CD14-positive monocyte (primary cell): ENCODE results near the gene RAI1. TPM values are rescaled to one million over a fixed set of nuclear protein-coding genes. Genes with fewer than 3 reads are reported as not detected.
A peak's percentile ranks its signal among the peaks of the same experiment; 100 is the strongest.

Experiments
- DNase-seq, 3 donors: peaks; one replicate each; pipeline ENCODE4 v3.0.0-alpha.2; 2011 to 2022
- H2AFZ ChIP-seq: 2 replicates; pipeline ENCODE4 v1.6.0; 2012; ENCODE audit warnings: mild to moderate bottlenecking, low read depth, low read length, inconsistent platforms; ENCODE audit not compliant: insufficient read depth, poor library complexity, severe bottlenecking
- H3K27ac ChIP-seq, 2 donors: 1 replicate in 1 of 2; 2 replicates in 1 of 2; pipeline ENCODE4 v1.5.1; 2012 to 2013; ENCODE audit warnings: low read length in 2 of 2, control low read depth in 1 of 2, inconsistent platforms in 1 of 2, low read depth in 1 of 2, mild to moderate bottlenecking in 1 of 2
- H3K27me3 ChIP-seq, 2 donors: one replicate each; pipeline versions ENCODE4 v1.6.0 to v1.6.1; 2011 to 2013; ENCODE audit warnings: low read length in 2 of 2; ENCODE audit not compliant: control insufficient read depth in 2 of 2, insufficient read depth in 2 of 2
- H3K36me3 ChIP-seq, 2 donors: replicated peaks in 1 of 2; 1 replicate in 1 of 2; 2 replicates in 1 of 2; pipeline versions ENCODE4 v1.5.1 to v1.6.1; 2012 to 2013; ENCODE audit warnings: low read length in 2 of 2, control low read depth in 1 of 2, inconsistent platforms in 1 of 2, mild to moderate bottlenecking in 1 of 2; ENCODE audit not compliant: insufficient read depth in 2 of 2, control insufficient read depth in 1 of 2
- H3K4me1 ChIP-seq, 2 donors: 1 replicate in 1 of 2; 2 replicates in 1 of 2; pipeline versions ENCODE4 v1.5.1 to v1.6.1; 2012 to 2013; ENCODE audit warnings: low read length in 2 of 2, control low read depth in 1 of 2, inconsistent platforms in 1 of 2, mild to moderate bottlenecking in 1 of 2, moderate library complexity in 1 of 2; ENCODE audit not compliant: insufficient read depth in 2 of 2, control insufficient read depth in 1 of 2
- H3K4me2 ChIP-seq: replicated peaks from 2 replicates; pipeline ENCODE3; 2012; ENCODE audit warnings: low read length, moderate library complexity, mild to moderate bottlenecking; ENCODE audit not compliant: poor library complexity, severe bottlenecking; ENCODE audit errors: extremely low read depth
- H3K4me3 ChIP-seq, 3 experiments: fragments of 200-600 bp in 1 of 3; sonication (generic) in 1 of 3; replicated peaks in 1 of 3; 1 replicate in 2 of 3; 2 replicates in 1 of 3; pipeline ENCODE4 v1.5.1; 2011 to 2013; ENCODE audit warnings: low read length in 3 of 3, mild to moderate bottlenecking in 3 of 3, control low read depth in 2 of 3, low read depth in 2 of 3, inconsistent platforms in 1 of 3, moderate library complexity in 1 of 3
- H3K79me2 ChIP-seq: 2 replicates; pipeline ENCODE4 v1.6.0; 2012; ENCODE audit warnings: mild to moderate bottlenecking, control low read depth, inconsistent platforms, low read length, moderate library complexity; ENCODE audit not compliant: insufficient read depth
- H3K9ac ChIP-seq: 2 replicates; pipeline ENCODE4 v1.6.0; 2017; ENCODE audit warnings: low read length, mild to moderate bottlenecking; ENCODE audit not compliant: insufficient read depth, poor library complexity, severe bottlenecking
- H3K9me3 ChIP-seq, 2 donors: replicated peaks in 1 of 2; 1 replicate in 1 of 2; 2 replicates in 1 of 2; pipeline versions ENCODE4 v1.5.1 to v1.6.1; 2012 to 2013; ENCODE audit warnings: low read length in 2 of 2, control low read depth in 1 of 2; ENCODE audit not compliant: control insufficient read depth in 1 of 2, insufficient read depth in 1 of 2
- H4K20me1 ChIP-seq: 2 replicates; pipeline ENCODE4 v1.6.0; 2012; ENCODE audit warnings: mild to moderate bottlenecking, low read length, control low read depth, moderate library complexity; ENCODE audit not compliant: insufficient read depth
- H3K27ac Mint-ChIP-seq, 7 donors: one replicate each; pipeline ENCODE4 v1.8.0; 2020; ENCODE audit warnings: mild to moderate bottlenecking in 7 of 7, mixed read lengths in 7 of 7, moderate library complexity in 6 of 7, inconsistent platforms in 2 of 7
- H3K27me3 Mint-ChIP-seq, 3 donors: one replicate each; pipeline ENCODE4 v1.8.0; 2021 to 2022; ENCODE audit warnings: low read depth in 3 of 3, mild to moderate bottlenecking in 3 of 3, mixed read lengths in 3 of 3, moderate library complexity in 3 of 3, inconsistent platforms in 1 of 3
- H3K36me3 Mint-ChIP-seq, 2 donors: one replicate each; pipeline ENCODE4 v1.8.0; 2020; ENCODE audit warnings: mixed read lengths in 2 of 2, inconsistent platforms in 1 of 2, mild to moderate bottlenecking in 1 of 2
- H3K4me1 Mint-ChIP-seq: one replicate; pipeline ENCODE4 v1.8.0; 2020; ENCODE audit warnings: mild to moderate bottlenecking, mixed read lengths
- H3K4me3 Mint-ChIP-seq, 2 donors: one replicate each; pipeline ENCODE4 v1.8.0; 2020; ENCODE audit warnings: mild to moderate bottlenecking in 2 of 2, mixed read lengths in 2 of 2, moderate library complexity in 1 of 2
- H3K9me3 Mint-ChIP-seq, 7 donors: one replicate each; pipeline ENCODE4 v1.8.0; 2020 to 2022; ENCODE audit warnings: mixed read lengths in 7 of 7, mild to moderate bottlenecking in 6 of 7, moderate library complexity in 6 of 7, inconsistent platforms in 2 of 7
- CTCF ChIP-seq: fragments of 200-600 bp; IDR thresholded peaks from one replicate; pipeline ENCODE4 v1.8.0; 2022; ENCODE audit warnings: antibody characterized with exemption, mild to moderate bottlenecking
- WGBS: methylation state at CpG from one replicate; pipeline ENCODE4 v1.1.5; 2013; ENCODE audit warnings: missing lambda C conversion rate; ENCODE audit not compliant: insufficient coverage; 5-methylcytosine and 5-hydroxymethylcytosine counted together
- intact Hi-C, 2 donors: fragments of 100-400 bp; cut with micrococcal nuclease; formaldehyde crosslinking; loops; one replicate each; pipeline versions ENCODE4 v1.15.0 to v1.15.1; 2023
- polyA plus RNA-seq, 3 donors: library from polyadenylated mRNA; depleted of rRNA in 1 of 3; unstranded in 2 of 3; stranded (reverse) in 1 of 3; fragments of 300-500 nt in 2 of 3; fragments of >200 nt in 1 of 3; fragmentation: Illumina TruSeq in 2 of 3; gene quantifications; 1 replicate in 2 of 3; 2 replicates in 1 of 3; pipeline ENCODE4 v1.2.3, GENCODE V29; 2012 to 2021

The RAI1 gene
- polyA plus RNA-seq, 3 donors, result 0.89 to 4.4 (median 1.5) TPM

DNA sequence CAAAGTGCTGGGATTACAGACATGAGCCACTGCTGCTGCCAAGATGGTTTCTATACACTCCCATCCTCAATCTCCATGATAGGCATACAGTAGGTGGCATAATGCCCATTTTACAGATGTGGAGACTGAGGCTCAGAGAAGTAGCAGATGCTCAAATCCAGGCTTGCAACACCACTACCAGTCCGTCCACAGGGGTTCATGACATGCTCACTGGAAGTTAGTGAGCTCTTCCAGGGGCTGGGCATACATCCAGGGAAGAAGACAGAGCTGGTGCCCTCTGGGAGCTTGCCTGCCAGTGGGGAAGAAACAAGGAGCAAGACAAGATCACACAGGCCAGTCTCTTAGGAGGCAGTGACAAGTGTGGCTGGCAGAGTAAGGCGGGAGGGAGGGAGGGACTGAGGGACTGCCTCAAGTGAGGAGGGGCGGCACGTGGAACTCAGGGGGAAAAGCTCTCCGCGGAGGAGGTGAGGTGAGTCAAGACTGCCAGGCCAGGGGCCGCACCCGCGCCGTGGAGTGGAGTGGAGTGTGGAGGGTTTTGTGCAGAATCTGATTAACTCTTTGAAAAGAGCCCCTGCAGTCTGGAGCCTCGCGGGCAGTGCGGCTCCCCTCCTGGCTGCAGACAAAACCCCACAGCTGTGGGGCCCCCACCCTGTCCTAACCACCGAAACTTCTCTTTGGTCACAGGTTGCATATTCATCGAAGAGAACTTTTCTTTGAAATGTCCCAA is 127.6 kb downstream of the RAI1 start:
- intact Hi-C loops, result no loop called here
- no peaks in the 10 kb centered on the region for H3K79me2 ChIP-seq
- peaks cover 34 to 61% of the 10 kb centered on the region in 2 donors for H3K36me3 ChIP-seq
- no peaks in the 10 kb centered on the region for H3K4me1 ChIP-seq
- H3K4me1 Mint-ChIP-seq, result no peaks in the 10 kb centered on the region
- H4K20me1 ChIP-seq, result peaks cover 11% of the 10 kb centered on the region
- no peak overlapping the region for H3K9ac ChIP-seq
- 76% methylated on average over 7 of the region's 15 CpGs for WGBS
- peak overlapping the region in 1 of 7 donors; percentile 13 for H3K27ac Mint-ChIP-seq
- H3K9me3 Mint-ChIP-seq, result no peaks in the 10 kb centered on the region
- no peak overlapping the region for H3K4me3 ChIP-seq
- no peak overlapping the region for H3K4me3 Mint-ChIP-seq
- H2AFZ ChIP-seq, result no peak overlapping the region
- no peak for TF ChIP-seq CTCF
- no peak for DNase-seq
- peaks cover 0 to 2% (median 0%) of the 10 kb centered on the region in 3 donors for H3K27me3 Mint-ChIP-seq
- peaks cover 39 to 50% of the 10 kb centered on the region in 2 donors for H3K36me3 Mint-ChIP-seq
- no peaks in the 10 kb centered on the region for H3K9me3 ChIP-seq
- H3K27ac ChIP-seq, result no peak overlapping the region
- H3K27me3 ChIP-seq, result no peaks in the 10 kb centered on the region
- H3K4me2 ChIP-seq, result no peak overlapping the region

- H3K4me1 Mint-ChIP-seq, result no peaks in the 10 kb centered on the region
- no peaks in the 10 kb centered on the region for H3K9me3 ChIP-seq
- H4K20me1 ChIP-seq, result peaks cover 11% of the 10 kb centered on the region
- H3K36me3 Mint-ChIP-seq, result peaks cover 37 to 50% of the 10 kb centered on the region in 2 donors
- H2AFZ ChIP-seq, result no peak overlapping the region
- H3K27ac ChIP-seq, result no peak overlapping the region
- no peak overlapping the region for H3K27ac Mint-ChIP-seq
- intact Hi-C loops, result loop anchor here (5.0 to 10.0 kb wide), 2 partner anchors 215 to 228 kb away; partner anchors contain the start of genes ATPAF2 (in 1 of the 2) and GID4 (in 1 of the 2)
- no peaks in the 10 kb centered on the region for H3K79me2 ChIP-seq
- no peak overlapping the region for H3K9ac ChIP-seq
- WGBS, result 96% methylated on average over 37 of the region's 52 CpGs
- no peaks in the 10 kb centered on the region for H3K27me3 ChIP-seq
- no peak overlapping the region for H3K4me2 ChIP-seq
- H3K4me3 Mint-ChIP-seq, result no peak overlapping the region
- no peaks in the 10 kb centered on the region for H3K9me3 Mint-ChIP-seq
- no peak for TF ChIP-seq CTCF
- H3K36me3 ChIP-seq, result peaks cover 36 to 61% of the 10 kb centered on the region in 2 donors
- peaks cover 0 to 2% (median 0%) of the 10 kb centered on the region in 3 donors for H3K27me3 Mint-ChIP-seq
- no peak overlapping the region for H3K4me3 ChIP-seq
- no peak for DNase-seq
- H3K4me1 ChIP-seq, result no peaks in the 10 kb centered on the region
Measured at GRCh38 chr17:17809531-17810083, 128.3 kb downstream of the RAI1 start.
